ENCODE measurements around the gene PCED1B. TPM values are rescaled to one million over a fixed set of nuclear protein-coding genes. Genes with fewer than 3 reads are reported as not detected.
"Not testable (repeated sequence)": the region's sequence is repeated elsewhere in the genome, so short reads cannot be mapped to it uniquely, and the experiment has no call there.

Gene PCED1B
- total RNA-seq, 1 donor from 2014 or later = 1.2 TPM

DNA sequence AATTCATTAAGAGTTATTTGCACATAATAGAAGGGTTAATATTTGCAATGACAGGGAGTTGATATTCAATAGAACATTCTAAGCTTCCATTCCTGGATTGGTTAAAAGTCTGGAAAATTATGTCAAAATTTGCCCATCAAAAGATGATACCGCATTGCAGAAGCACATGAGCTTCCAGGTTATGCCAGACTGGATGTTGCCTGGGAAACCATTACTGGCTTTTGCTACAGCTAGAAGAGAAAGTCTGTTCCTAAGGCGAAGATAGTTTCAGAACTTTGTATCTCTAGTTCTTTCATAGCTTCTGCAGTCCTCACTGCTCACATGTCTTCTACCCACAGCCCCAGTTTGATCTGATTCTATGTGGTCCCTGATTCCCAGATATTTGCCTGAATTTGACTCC lies 122.8 kb downstream of the PCED1B start:
- ATAC-seq = no peak
- no peak for DNase-seq (ENCODE audit: low spot score)

DNA sequence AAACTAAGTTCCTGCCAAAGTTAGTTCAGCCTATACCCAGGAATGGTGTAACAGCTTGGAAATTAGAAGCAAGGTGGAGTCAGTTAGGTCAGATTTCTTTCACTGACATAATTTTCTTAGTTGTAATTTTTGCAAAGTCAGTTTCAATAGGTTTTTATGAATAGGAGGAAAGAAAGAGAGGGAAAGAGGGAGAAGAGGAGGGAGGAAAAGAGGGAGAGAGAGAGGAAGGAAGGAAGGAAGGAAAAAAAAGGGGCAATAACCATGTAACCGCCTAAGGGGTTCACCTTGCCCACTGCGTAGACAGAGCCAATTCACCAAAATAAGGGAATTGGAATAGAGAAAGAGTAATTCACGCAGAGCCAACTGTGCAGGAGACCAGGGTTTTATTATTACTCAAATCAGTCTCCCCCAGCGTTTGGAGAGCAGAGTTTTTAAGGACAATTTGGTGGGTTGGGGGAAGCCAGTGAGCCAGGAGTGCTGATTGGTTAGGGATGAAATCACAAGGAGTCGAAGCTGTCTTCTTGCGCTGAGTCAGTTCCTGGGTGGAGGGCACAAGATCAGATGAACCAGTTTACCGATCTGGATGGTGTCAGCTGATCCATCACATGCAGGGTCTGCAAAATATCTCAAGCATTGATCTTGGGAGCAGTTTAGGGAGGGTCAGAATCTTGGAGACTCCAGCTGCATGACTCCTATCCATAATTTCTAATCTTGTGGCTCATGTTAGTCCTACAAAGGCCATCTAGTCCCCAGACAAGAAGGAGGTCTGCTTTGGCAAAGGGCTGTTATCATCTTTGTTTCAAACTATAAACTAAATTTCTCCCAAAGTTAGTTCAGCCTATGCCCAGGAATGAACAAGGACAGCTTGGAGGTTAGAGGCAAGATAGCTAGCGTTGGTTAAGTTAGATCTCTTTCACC lies 126.4 kb downstream of the PCED1B start:
- DNase-seq (ENCODE audit: low spot score) (no peak), ATAC-seq (no peak)

GRCh38 chr12:47206450-47207339 lies 127.3 kb downstream of the PCED1B start:
- DNase-seq (ENCODE audit: low spot score) = no peak
- ATAC-seq = no peak

- DNase-seq (ENCODE audit: low spot score) (no peak), ATAC-seq (peak; percentile 44)
Measured at GRCh38 chr12:47207340-47207717, 127.9 kb downstream of the PCED1B start.

GRCh38 chr12:47207829-47208248 lies 128.4 kb downstream of the PCED1B start:
- DNase-seq (ENCODE audit: low spot score) (no peak), ATAC-seq (no peak)

DNA sequence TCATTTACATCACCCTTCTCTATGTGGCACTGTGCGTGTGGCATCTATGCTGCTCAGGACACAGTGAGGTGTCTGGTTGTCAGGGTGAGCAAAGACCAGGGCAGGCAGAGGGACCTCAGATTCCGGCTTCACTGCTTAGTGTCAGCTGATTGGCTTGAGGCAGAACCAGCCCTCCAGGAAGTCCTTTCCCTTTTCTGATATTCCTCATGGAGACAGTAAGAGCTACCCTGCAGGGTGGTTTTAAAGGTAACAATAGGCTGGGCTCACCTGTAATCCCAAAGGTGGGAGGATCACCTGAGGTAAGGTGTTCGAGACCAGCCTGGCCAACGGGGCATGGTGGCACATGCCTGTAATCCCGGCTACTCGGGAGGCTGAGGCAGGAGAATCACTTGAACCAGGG lies 129.6 kb downstream of the PCED1B start:
- DNase-seq (ENCODE audit: low spot score) (no peak), ATAC-seq (no peak)

DNA sequence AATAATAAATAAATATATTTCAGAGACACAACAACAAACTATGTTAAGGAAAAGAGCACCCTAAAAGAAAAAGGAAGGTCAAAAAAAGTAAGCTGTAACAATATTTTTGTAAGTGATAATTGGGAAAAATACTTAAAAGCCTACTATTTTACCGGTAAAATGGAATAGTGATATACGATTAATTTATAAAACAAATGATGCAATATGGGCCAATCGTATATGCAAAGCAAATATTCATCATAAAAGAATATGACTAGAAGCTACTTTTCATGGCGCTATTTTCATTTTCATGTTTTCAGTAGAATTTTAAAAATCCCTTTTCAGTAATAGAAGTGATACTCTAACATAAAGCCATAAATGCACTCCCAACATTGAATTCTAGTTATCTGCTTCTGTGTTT lies 131.4 kb downstream of the PCED1B start:
- no peak for DNase-seq (ENCODE audit: low spot score)

GRCh38 chr12:47212701-47213039 lies 133.2 kb downstream of the PCED1B start:
- DNase-seq (ENCODE audit: low spot score) (no peak), ATAC-seq (peak; percentile 67)

More for the DNA sequence above, 131.4 kb downstream of the PCED1B start:
- ATAC-seq = no peak

DNA sequence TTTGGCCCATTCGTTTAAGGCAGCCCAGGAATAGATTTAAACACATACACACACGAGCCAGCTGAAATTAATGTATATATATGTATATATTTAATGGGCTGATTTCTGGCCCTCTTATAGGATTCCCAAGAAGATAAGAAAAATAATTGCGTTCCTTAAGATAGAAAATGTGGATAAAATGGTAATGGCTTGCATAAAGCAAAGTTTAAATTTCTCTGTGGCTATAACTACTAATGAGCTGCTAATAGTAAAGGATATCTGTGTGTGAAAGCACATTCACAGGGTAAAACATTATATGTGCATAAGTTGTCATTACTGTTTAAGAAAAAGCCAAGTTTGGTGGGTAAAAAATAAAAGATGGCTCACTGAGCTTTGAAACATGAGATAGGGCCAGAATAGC lies 134.0 kb downstream of the PCED1B start:
- no peak for ATAC-seq
- DNase-seq (ENCODE audit: low spot score) = no peak

DNA sequence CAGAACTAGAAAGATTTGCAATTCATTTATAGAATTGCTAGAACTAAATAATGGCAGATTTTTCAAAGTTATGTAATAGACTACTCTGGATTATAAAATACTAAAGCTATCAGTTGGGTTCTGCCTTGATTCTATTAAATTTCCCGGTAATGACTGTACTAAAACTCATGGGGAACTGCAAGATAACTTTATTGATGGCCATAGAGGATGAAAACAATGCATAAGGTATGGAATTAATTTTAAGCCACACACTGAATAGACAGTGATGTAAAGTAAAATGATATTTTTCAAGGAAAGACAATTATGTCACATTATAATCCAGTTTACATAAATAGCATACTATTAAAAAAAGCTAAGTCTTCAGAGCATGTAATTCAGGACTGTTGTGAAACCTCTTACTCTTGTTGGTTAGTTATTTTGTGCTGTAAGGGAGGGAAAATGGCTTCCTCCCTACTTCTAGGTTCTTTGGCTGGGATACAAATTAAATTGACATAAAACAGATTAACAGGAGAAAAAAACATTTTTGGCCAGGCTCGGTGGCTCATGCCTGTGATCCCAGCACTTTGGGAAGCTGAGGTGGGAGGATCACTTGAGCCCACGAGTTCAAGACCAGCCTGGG lies 134.7 kb downstream of the PCED1B start:
- no peak for ATAC-seq
- DNase-seq (ENCODE audit: low spot score) = no peak

- DNase-seq (ENCODE audit: low spot score) (no peak), ATAC-seq (no peak)
Measured at GRCh38 chr12:47214771-47215170, 135.3 kb downstream of the PCED1B start.

- peak; percentile 36 for ATAC-seq
Measured at GRCh38 chr12:47216150-47216677, 136.8 kb downstream of the PCED1B start.

GRCh38 chr12:47217595-47217869 lies 138.1 kb downstream of the PCED1B start:
- not testable (repeated sequence) for DNase-seq (ENCODE audit: low spot score); ATAC-seq

More at GRCh38 chr12:47216150-47216677, 136.8 kb downstream of the PCED1B start:
- DNase-seq (ENCODE audit: low spot score) = no peak

GRCh38 chr12:47218191-47218654 lies 138.8 kb downstream of the PCED1B start:
- DNase-seq (ENCODE audit: low spot score) (no peak), ATAC-seq (no peak)

DNA sequence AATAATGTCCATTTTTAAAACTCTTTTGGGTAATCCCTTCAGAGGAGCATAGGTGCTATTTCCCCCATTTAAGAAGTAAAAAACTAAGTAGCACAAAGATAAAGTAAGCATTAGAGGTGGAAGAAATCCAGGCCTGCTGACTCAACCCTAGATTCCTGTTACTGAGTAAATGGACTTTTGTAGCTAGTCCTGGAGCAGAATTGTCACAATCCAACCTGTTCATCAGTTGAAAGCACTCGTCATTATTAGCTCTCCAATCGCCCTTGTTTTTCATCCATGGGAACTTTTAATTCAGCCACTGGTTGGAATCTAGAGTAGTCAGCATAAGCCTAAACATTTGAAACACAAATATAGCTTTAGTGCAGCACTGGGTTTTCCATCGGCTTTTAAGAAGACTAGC lies 139.8 kb downstream of the PCED1B start:
- peak; percentile 59 for ATAC-seq
- no peak for DNase-seq (ENCODE audit: low spot score)

DNA sequence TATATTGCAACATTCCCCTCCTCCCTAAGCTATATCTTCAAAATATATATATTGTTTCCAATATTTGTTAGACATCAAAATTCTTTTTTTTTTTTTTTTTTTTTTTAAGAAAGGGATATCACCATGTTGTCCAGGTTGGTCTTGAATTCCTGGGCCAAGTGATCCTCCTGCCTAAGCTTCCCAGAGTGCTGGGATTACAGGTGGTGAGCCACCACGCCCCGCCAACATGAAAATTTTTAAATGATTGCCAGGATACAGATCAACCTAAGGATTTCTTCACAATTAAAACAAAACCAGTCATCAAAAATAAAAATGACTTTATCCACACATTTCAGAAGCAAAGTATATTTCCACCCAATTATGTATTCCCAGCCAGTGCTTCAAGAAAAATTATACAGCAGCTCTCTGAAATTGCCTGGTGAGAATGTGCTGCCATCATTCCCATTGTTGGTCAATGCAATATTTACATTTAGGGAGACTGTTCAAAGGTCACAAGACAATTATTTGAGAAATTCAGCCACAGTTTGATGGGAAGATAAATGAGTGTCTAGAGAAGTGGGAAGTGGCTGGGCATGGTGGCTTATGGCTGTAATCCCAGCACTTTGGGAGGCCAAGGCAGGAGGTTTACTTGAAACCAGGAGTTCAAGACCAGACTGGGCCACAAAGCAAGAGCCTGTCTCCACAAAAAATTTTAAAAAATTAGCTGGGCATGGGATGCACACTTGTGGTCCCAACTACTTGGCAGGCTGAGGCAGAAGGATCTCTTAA lies 142.0 kb downstream of the PCED1B start:
- ATAC-seq = peak; percentile 22

DNA sequence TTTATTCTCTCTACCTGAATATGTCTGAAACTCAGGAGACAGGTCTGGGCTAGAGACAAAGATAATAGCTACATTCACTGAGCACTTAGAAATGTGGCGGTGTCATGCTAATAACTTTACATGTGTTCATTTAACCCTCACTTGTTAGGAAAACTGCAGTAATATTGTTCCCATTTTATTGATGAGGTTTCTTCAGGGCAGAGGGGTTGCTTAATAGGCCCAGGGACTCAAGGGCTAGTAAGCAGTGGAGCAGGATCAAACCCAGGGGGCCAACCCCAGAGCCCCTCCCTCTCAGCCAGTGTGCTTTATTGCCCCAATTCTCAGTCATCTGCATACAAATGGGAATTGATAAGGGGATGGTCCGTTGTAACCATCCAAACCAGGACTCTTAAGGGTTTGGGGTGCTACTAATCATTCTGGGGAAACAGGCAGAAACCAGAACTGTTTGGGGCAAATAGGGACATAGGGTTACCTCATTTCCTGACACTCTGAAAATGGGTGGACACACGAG lies 143.2 kb downstream of the PCED1B start:
- DNase-seq (ENCODE audit: low spot score) (no peak), ATAC-seq (no peak)

More for the DNA sequence above, 142.0 kb downstream of the PCED1B start:
- no peak for DNase-seq (ENCODE audit: low spot score)

DNA sequence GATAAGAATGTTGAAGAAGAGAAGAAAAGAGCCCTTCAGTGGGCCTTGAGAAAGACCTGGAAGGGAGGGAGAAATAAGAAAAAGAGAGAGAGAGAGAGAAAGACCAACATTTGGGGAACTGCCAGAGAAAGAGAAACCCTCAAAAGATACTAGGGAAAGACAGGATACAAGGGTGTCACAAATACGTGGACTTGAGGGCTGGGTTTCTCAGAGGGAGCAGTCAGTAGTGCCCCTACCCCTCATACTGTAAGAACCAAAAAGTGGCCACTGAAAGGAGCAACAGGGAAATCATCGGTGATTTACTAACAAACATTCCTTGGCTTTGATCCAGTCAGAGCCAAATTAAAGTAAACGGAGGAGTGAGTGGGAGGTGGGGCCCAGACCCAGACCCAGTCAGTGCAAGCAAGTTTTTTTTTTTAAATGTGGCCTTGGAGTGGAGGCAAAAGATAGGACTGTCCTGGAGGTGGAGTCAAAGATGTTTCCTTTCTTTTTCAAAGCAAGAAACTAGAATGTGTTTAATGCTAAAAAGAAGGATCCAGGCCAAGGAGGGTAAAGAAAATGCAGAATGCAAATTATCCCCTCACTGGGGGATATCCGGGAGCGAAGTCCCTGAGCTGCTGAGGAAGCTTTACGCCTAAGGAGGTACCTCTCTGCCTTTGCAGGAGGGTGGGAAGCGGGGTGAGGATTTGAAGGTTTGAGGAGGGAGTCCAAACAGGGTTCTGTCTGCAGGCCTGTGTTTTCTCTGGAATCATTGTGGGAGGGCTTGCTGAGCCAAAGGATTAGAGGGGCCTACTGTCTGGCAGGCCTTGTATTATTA lies 143.8 kb downstream of the PCED1B start:
- ATAC-seq (peak; percentile 55), DNase-seq (ENCODE audit: low spot score) (no peak)

GRCh38 chr12:47223848-47224213 lies 144.4 kb downstream of the PCED1B start:
- peak; percentile 80 for DNase-seq (ENCODE audit: low spot score)
- peak; percentile 87 for ATAC-seq

Data from left lobe of liver (tissue), 2 donors.